Left hindlimb (tissue), 1 donor: ENCODE results near the gene TAF7L.
"Not testable (repeated sequence)": the region's sequence is repeated elsewhere in the genome, so short reads cannot be mapped to it uniquely, and the experiment has no call there.

Source experiments
- DNase-seq: peaks from one replicate; pipeline ENCODE4 v3.0.0-alpha.2; 2018

The TAF7L gene

GRCh38 chrX:101290957-101291603, at the start of gene TAF7L:
TSS of gene TAF7L (minus strand) at chrX:101291334. CDS start at chrX:101287543, 3,791 bp downstream.
- no peak for DNase-seq

- DNase-seq, result no peak
Observed at GRCh38 chrX:101337776-101338271, 46.7 kb upstream of the TAF7L start.

GRCh38 chrX:101334310-101334709, 43.2 kb upstream of the TAF7L start:
- not testable (repeated sequence) for DNase-seq

- not testable (repeated sequence) for DNase-seq
Observed at GRCh38 chrX:101326600-101326999, 35.5 kb upstream of the TAF7L start.

GRCh38 chrX:101303790-101304189, 12.7 kb upstream of the TAF7L start:
- DNase-seq, result no peak

GRCh38 chrX:101295603-101296002, 4.5 kb upstream of the TAF7L start:
- DNase-seq, result not testable (repeated sequence)

GRCh38 chrX:101287402-101287801, 3.7 kb downstream of the TAF7L start:
- no peak for DNase-seq

GRCh38 chrX:101276238-101276637, 14.9 kb downstream of the TAF7L start:
- no peak for DNase-seq

GRCh38 chrX:101274198-101274597, 16.9 kb downstream of the TAF7L start:
- DNase-seq, result no peak

GRCh38 chrX:101265869-101266428, 25.2 kb downstream of the TAF7L start:
- no peak for DNase-seq

- no peak for DNase-seq
Observed at GRCh38 chrX:101263766-101264165, 27.4 kb downstream of the TAF7L start.

GRCh38 chrX:101262590-101262989, 28.5 kb downstream of the TAF7L start:
- DNase-seq, result no peak

GRCh38 chrX:101260435-101260834, 30.7 kb downstream of the TAF7L start:
- DNase-seq, result no peak

- no peak for DNase-seq
Observed at GRCh38 chrX:101258259-101258581, 32.9 kb downstream of the TAF7L start.

- DNase-seq, result no peak
Observed at GRCh38 chrX:101257448-101258258, 33.5 kb downstream of the TAF7L start.

- no peak for DNase-seq
Observed at GRCh38 chrX:101252634-101253033, 38.5 kb downstream of the TAF7L start.

GRCh38 chrX:101241531-101241930, 49.6 kb downstream of the TAF7L start:
- DNase-seq, result no peak

GRCh38 chrX:101237041-101237440, 54.1 kb downstream of the TAF7L start:
- DNase-seq, result no peak

- no peak for DNase-seq
Observed at GRCh38 chrX:101232316-101232715, 58.8 kb downstream of the TAF7L start.

- DNase-seq, result no peak
Observed at GRCh38 chrX:101231080-101231479, 60.1 kb downstream of the TAF7L start.

- no peak for DNase-seq
Observed at GRCh38 chrX:101230636-101231035, 60.5 kb downstream of the TAF7L start.

GRCh38 chrX:101229170-101229569, 62.0 kb downstream of the TAF7L start:
- DNase-seq, result no peak

GRCh38 chrX:101223226-101223625, 67.9 kb downstream of the TAF7L start:
- DNase-seq, result no peak

- DNase-seq, result no peak
Observed at GRCh38 chrX:101220662-101221260, 70.4 kb downstream of the TAF7L start.
